ENCODE results near the gene CDK5RAP3. TPM values are rescaled to one million over a fixed set of nuclear protein-coding genes. Genes with fewer than 3 reads are reported as not detected.
"Not testable (repeated sequence)": the region's sequence is repeated elsewhere in the genome, so short reads cannot be mapped to it uniquely, and the experiment has no call there.

The CDK5RAP3 gene
- total RNA-seq, 2 experiments from 2014 or later, result 212 to 213 TPM

DNA sequence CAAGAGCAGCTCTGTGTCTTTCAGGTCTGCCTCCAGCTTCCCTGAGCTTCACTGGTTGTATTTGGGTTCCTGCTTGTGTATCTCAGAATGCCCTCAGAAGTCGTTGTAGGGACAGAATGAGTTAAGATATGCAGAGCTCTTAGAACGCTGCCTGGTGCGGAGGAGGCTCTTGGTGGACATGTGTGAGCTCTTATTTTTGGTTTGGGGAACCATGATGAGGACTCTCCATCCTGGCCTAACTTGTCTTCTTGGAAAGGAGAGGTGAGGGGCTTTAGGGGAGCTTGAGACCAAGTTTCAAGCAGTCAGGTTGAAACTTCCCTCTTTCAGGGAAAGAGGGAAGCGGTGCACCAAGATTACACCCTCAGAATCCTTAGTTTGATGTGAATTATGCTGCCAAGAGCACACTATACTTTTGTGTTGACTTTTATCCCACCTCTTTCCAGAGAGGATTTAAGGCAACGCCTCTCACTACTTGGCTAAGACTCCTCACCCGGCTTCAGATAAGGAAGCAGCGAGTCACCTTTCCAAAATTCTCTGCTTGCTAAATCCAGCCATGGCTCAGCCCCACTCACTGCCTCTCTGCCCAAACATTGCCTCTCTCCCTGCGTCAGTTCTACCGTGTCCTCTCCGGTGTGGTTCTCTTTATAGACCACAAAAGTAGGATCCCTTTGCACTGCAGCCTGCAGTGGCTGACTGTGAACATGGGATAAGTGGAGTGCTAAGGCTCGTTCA, 12.7 kb downstream of the CDK5RAP3 start:
- H3K9me3 Mint-ChIP-seq, result no peaks in the 10 kb centered on the region
- no peak for DNase-seq
- no peak overlapping the region for H3K4me3 Mint-ChIP-seq
- no peaks in the 10 kb centered on the region for H3K27me3 Mint-ChIP-seq
- ChIA-PET CTCF (interaction anchor here (0.6 to 1.5 kb wide), 3 partner anchors 13 to 126 kb away, joined by 3 to 10 read pairs (median 5); partner anchors contain the start of gene CDK5RAP3), POLR2A (no interaction called here)
- no peak overlapping the region for H3K27ac Mint-ChIP-seq
- peaks cover 11% of the 10 kb centered on the region for H3K36me3 Mint-ChIP-seq (ENCODE audit: low read depth)
- H3K4me1 Mint-ChIP-seq, result peaks cover 16% of the 10 kb centered on the region

- POLR2A ChIA-PET, result no interaction called here
- H3K4me1 Mint-ChIP-seq, result peaks cover 21% of the 10 kb centered on the region
- peaks cover 3% of the 10 kb centered on the region for H3K36me3 Mint-ChIP-seq (ENCODE audit: low read depth)
- H3K27me3 Mint-ChIP-seq, result no peaks in the 10 kb centered on the region
- DNase-seq, result no peak
- no peaks in the 10 kb centered on the region for H3K9me3 Mint-ChIP-seq
- H3K27ac Mint-ChIP-seq, result no peak overlapping the region
- CTCF ChIA-PET, result interaction anchor here (1.2 to 1.9 kb wide), 2 partner anchors 8 to 37 kb away, joined by 3 to 6 read pairs; no protein-coding TSS in a partner anchor
- no peak overlapping the region for H3K4me3 Mint-ChIP-seq
Observed at GRCh38 chr17:47986520-47986919, 15.6 kb downstream of the CDK5RAP3 start.

- no peak for DNase-seq
- no peaks in the 10 kb centered on the region for H3K9me3 Mint-ChIP-seq
- no peak overlapping the region for H3K4me3 Mint-ChIP-seq
- ChIA-PET CTCF (interaction anchor here (1.9 kb wide), 1 partner anchor 9 kb away, joined by 6 read pairs; no protein-coding TSS in a partner anchor), POLR2A (no interaction called here)
- no peak overlapping the region for H3K27ac Mint-ChIP-seq
- H3K36me3 Mint-ChIP-seq (ENCODE audit: low read depth), result peaks cover 3% of the 10 kb centered on the region
- no peaks in the 10 kb centered on the region for H3K27me3 Mint-ChIP-seq
- H3K4me1 Mint-ChIP-seq, result peaks cover 18% of the 10 kb centered on the region
Observed at GRCh38 chr17:47987240-47987835, 16.4 kb downstream of the CDK5RAP3 start.

DNA sequence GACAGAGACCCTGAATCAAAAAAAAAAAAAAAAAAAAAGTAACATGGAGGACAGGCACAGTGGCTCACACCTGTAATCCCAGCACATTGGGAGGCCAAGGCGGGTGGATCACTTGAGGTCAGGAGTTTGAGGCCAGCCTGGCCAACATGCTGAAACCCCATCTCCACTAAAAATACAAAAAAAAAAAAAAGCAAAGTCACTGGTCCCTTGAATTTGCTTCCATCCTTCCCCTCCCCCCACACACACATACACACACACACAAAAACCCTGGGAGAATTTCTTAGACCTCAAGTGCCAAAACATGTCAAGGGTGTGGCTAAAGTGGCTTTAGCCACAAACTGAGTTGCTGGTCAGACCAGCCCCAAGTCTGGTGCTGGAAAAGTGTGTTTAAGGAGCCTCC, 17.5 kb downstream of the CDK5RAP3 start:
- H3K4me1 Mint-ChIP-seq, result peaks cover 16% of the 10 kb centered on the region
- DNase-seq; H3K27ac Mint-ChIP-seq; H3K36me3 Mint-ChIP-seq (ENCODE audit: low read depth); POLR2A ChIA-PET; H3K9me3 Mint-ChIP-seq; H3K27me3 Mint-ChIP-seq; H3K4me3 Mint-ChIP-seq: not testable (repeated sequence)
- CTCF ChIA-PET, result interaction anchor here (0.7 to 1.3 kb wide), 3 partner anchors 10 to 293 kb away, joined by 3 to 4 read pairs (median 4); no protein-coding TSS in a partner anchor

- Mint-ChIP-seq H3K27ac (no peak overlapping the region), H3K27me3 (peaks cover 4% of the 10 kb centered on the region), H3K9me3 (no peaks in the 10 kb centered on the region), H3K4me3 (no peak overlapping the region), H3K4me1 (peaks cover 16% of the 10 kb centered on the region), H3K36me3 (ENCODE audit: low read depth) (peaks cover 3% of the 10 kb centered on the region)
- ChIA-PET CTCF (interaction anchor here (0.5 to 1.3 kb wide), 4 partner anchors 11 to 142 kb away, joined by 3 to 4 read pairs (median 3); no protein-coding TSS in a partner anchor), POLR2A (no interaction called here)
- DNase-seq, result no peak
Observed at GRCh38 chr17:47989159-47989558, 18.2 kb downstream of the CDK5RAP3 start.

GRCh38 chr17:47989700-47990099, 18.8 kb downstream of the CDK5RAP3 start:
- Mint-ChIP-seq H3K9me3 (no peaks in the 10 kb centered on the region), H3K36me3 (ENCODE audit: low read depth) (peaks cover 3% of the 10 kb centered on the region), H3K27me3 (peaks cover 5% of the 10 kb centered on the region), H3K4me3 (no peak overlapping the region), H3K4me1 (peaks cover 16% of the 10 kb centered on the region), H3K27ac (no peak overlapping the region)
- no peak for DNase-seq
- POLR2A ChIA-PET, result no interaction called here
- CTCF ChIA-PET, result interaction anchor here (1.2 to 1.3 kb wide), 2 partner anchors 11 to 45 kb away, joined by 3 to 4 read pairs; no protein-coding TSS in a partner anchor

DNA sequence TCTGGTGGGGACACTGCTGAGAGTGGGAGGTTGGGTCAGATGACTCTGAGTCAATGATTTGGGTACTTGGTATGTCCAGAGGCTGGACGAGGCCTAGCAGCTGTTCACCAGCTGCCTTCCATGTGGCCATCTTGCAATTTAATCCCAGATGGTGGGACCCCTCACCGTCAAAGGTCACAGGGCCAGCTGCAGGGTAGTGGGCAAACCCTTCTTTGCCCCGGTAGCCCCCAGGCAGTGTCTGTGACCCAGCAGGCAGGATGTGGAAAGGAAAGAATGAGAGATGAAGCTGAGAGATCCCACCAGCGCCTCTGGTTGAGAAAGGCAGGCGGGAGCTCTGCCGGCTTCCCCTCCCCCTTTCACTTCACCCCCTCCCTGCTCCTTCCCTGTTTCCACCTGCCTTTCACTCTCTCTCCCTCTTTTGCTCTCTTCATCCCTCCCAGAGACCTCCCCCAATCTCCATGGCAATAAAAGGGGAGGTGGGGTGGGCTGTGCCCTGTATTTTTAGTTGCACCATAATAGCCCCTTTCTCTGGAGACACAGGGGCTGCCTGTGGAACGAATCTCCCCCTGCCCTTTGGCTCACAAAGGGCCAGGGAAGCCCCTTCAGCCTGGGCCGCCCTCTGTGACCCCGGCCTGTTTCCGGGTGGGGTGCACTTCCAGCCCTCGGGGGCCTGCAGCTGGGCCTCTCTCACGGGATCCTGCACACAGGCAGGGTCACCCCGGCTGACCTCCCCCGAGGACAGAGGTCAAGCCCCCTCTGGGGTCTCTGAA, 20.2 kb downstream of the CDK5RAP3 start:
- CTCF ChIA-PET, result interaction anchor here (1.4 kb wide), 1 partner anchor 20 kb away, joined by 5 read pairs; the partner anchor contains the start of gene CDK5RAP3
- Mint-ChIP-seq H3K36me3 (ENCODE audit: low read depth) (no peaks in the 10 kb centered on the region), H3K4me3 (no peak overlapping the region), H3K4me1 (peaks cover 16% of the 10 kb centered on the region), H3K27ac (no peak overlapping the region), H3K9me3 (no peaks in the 10 kb centered on the region), H3K27me3 (peaks cover 5% of the 10 kb centered on the region)
- DNase-seq, result no peak
- POLR2A ChIA-PET, result no interaction called here

GRCh38 chr17:47992216-47992615, 21.3 kb downstream of the CDK5RAP3 start:
- Mint-ChIP-seq H3K9me3 (no peaks in the 10 kb centered on the region), H3K27me3 (peaks cover 5% of the 10 kb centered on the region), H3K36me3 (ENCODE audit: low read depth) (no peaks in the 10 kb centered on the region), H3K27ac (no peak overlapping the region), H3K4me1 (peaks cover 16% of the 10 kb centered on the region), H3K4me3 (no peak overlapping the region)
- no peak for DNase-seq
- ChIA-PET POLR2A (no interaction called here), CTCF (interaction anchor here (0.9 to 1.1 kb wide), 2 partner anchors 22 to 45 kb away, joined by 3 read pairs; partner anchors contain the start of gene CDK5RAP3)

- Mint-ChIP-seq H3K9me3 (no peaks in the 10 kb centered on the region), H3K4me1 (peaks cover 16% of the 10 kb centered on the region), H3K27ac (no peak overlapping the region), H3K36me3 (ENCODE audit: low read depth) (no peaks in the 10 kb centered on the region), H3K4me3 (no peak overlapping the region), H3K27me3 (peaks cover 5% of the 10 kb centered on the region)
- ChIA-PET POLR2A (no interaction called here), CTCF (interaction anchor here (0.9 to 1.5 kb wide), 5 partner anchors 10 to 103 kb away, joined by 3 to 5 read pairs (median 3); partner anchors contain the start of gene CDK5RAP3)
- no peak for DNase-seq
Observed at GRCh38 chr17:47993031-47993564, 22.2 kb downstream of the CDK5RAP3 start.

GRCh38 chr17:47993964-47994363, 23.1 kb downstream of the CDK5RAP3 start:
- no peaks in the 10 kb centered on the region for H3K9me3 Mint-ChIP-seq
- POLR2A ChIA-PET, result no interaction called here

GRCh38 chr17:47994724-47995123, 23.8 kb downstream of the CDK5RAP3 start:
- Mint-ChIP-seq H3K4me1 (peaks cover 3% of the 10 kb centered on the region), H3K27ac (no peak overlapping the region), H3K9me3 (no peaks in the 10 kb centered on the region), H3K4me3 (no peak overlapping the region), H3K36me3 (ENCODE audit: low read depth) (no peaks in the 10 kb centered on the region), H3K27me3 (peaks cover 5% of the 10 kb centered on the region)
- POLR2A ChIA-PET, result no interaction called here
- DNase-seq, result no peak
- CTCF ChIA-PET, result interaction anchor here (1.4 kb wide), 3 partner anchors 8 to 24 kb away, joined by 3 to 4 read pairs (median 3); partner anchors contain the start of gene CDK5RAP3

More at GRCh38 chr17:47993964-47994363, 23.1 kb downstream of the CDK5RAP3 start:
- peaks cover 5% of the 10 kb centered on the region for H3K27me3 Mint-ChIP-seq
- CTCF ChIA-PET, result interaction anchor here (1.1 to 1.5 kb wide), 4 partner anchors 9 to 104 kb away, joined by 3 to 5 read pairs (median 4); partner anchors contain the start of gene CDK5RAP3
- no peaks in the 10 kb centered on the region for H3K36me3 Mint-ChIP-seq (ENCODE audit: low read depth)
- H3K27ac Mint-ChIP-seq, result no peak overlapping the region
- DNase-seq, result no peak
- H3K4me3 Mint-ChIP-seq, result no peak overlapping the region
- H3K4me1 Mint-ChIP-seq, result peaks cover 11% of the 10 kb centered on the region

GRCh38 chr17:47995241-47995935, 24.5 kb downstream of the CDK5RAP3 start:
- no peaks in the 10 kb centered on the region for H3K9me3 Mint-ChIP-seq
- ChIA-PET POLR2A (no interaction called here), CTCF (interaction anchor here (1.3 to 1.4 kb wide), 2 partner anchors 17 to 19 kb away, joined by 3 to 4 read pairs; no protein-coding TSS in a partner anchor)
- no peak overlapping the region for H3K27ac Mint-ChIP-seq
- H3K36me3 Mint-ChIP-seq (ENCODE audit: low read depth), result no peaks in the 10 kb centered on the region
- H3K4me1 Mint-ChIP-seq, result no peaks in the 10 kb centered on the region
- peaks cover 5% of the 10 kb centered on the region for H3K27me3 Mint-ChIP-seq
- H3K4me3 Mint-ChIP-seq, result no peak overlapping the region
- no peak for DNase-seq

Measured in activated CD4-positive, alpha-beta T cell treated with anti-CD3 and anti-CD28 coated beads, Interleukin-2, amount 10 ng/mL, durations not matched to agents 7 days and 5 days (primary cell).